CD4-positive, alpha-beta T cell (primary cell): ENCODE results near the gene TMEM127. TPM values are rescaled to one million over a fixed set of nuclear protein-coding genes. Genes with fewer than 3 reads are reported as not detected.

Source experiments
- ATAC-seq: fragments of 200-7000 bp; cut with Tn5 transposase; one replicate; pipeline ENCODE4 v1.10.0; 2022; ENCODE audit warnings: mild to moderate bottlenecking; ENCODE audit not compliant: poor library complexity
- CTCF ChIA-PET: fragments of 350-600 bp; sonication (Branson Sonifier 250); formaldehyde crosslinking; loops from one replicate; lab custom pipeline; 2021; ENCODE audit warnings: antibody characterized with exemption, inconsistent platforms; lab: Charles Lee
- POLR2A ChIA-PET: fragments of 350-600 bp; sonication (Branson Sonifier 250); formaldehyde crosslinking; loops from one replicate; lab custom pipeline; 2021; ENCODE audit warnings: antibody characterized with exemption, inconsistent platforms; lab: Charles Lee
- DNase-seq, 14 experiments: peaks; one replicate each; pipeline ENCODE4 v3.0.0-alpha.2; 2013 to 2020; ENCODE audit warnings: mixed read lengths in 2 of 14
- H3K27ac ChIP-seq, 2 donors: one replicate each; pipeline versions ENCODE4 v1.5.1 to v1.7.0; 2013; ENCODE audit warnings: low read length in 2 of 2, low read depth in 1 of 2, mild to moderate bottlenecking in 1 of 2
- H3K27me3 ChIP-seq, 2 experiments: 1 replicate in 1 of 2; 2 replicates in 1 of 2; pipeline versions ENCODE4 v1.6.1 to v1.7.0; 2013; ENCODE audit warnings: low read length in 2 of 2, control low read depth in 1 of 2, mild to moderate bottlenecking in 1 of 2, moderate library complexity in 1 of 2; ENCODE audit not compliant: insufficient read depth in 2 of 2, control insufficient read depth in 1 of 2
- H3K36me3 ChIP-seq: one replicate; pipeline ENCODE4 v1.6.1; 2013; ENCODE audit warnings: low read length, control low read depth; ENCODE audit not compliant: insufficient read depth
- H3K4me1 ChIP-seq: one replicate; pipeline ENCODE4 v1.6.1; 2013; ENCODE audit warnings: low read length, control low read depth; ENCODE audit not compliant: insufficient read depth
- H3K4me3 ChIP-seq: one replicate; pipeline ENCODE4 v1.5.1; 2013; ENCODE audit warnings: mild to moderate bottlenecking, low read length, moderate library complexity
- H3K9me3 ChIP-seq, 2 experiments: 1 replicate in 1 of 2; 2 replicates in 1 of 2; pipeline versions ENCODE4 v1.6.1 to v1.7.0; 2013; ENCODE audit warnings: low read length in 2 of 2, mild to moderate bottlenecking in 2 of 2, control low read depth in 1 of 2, moderate library complexity in 1 of 2; ENCODE audit not compliant: control insufficient read depth in 1 of 2, insufficient read depth in 1 of 2
- H3K27ac Mint-ChIP-seq: one replicate; pipeline ENCODE4 v1.8.0; 2020; ENCODE audit warnings: mixed read lengths
- H3K27me3 Mint-ChIP-seq: one replicate; pipeline ENCODE4 v1.8.0; 2021; ENCODE audit warnings: mixed read lengths
- H3K36me3 Mint-ChIP-seq: one replicate; pipeline ENCODE4 v1.8.0; 2021; ENCODE audit warnings: low read depth, mixed read lengths
- H3K4me1 Mint-ChIP-seq: one replicate; pipeline ENCODE4 v1.8.0; 2021; ENCODE audit warnings: low read depth, mixed read lengths
- H3K4me3 Mint-ChIP-seq: one replicate; pipeline ENCODE4 v1.8.0; 2020; ENCODE audit warnings: mild to moderate bottlenecking, mixed read lengths
- H3K9me3 Mint-ChIP-seq: one replicate; pipeline ENCODE4 v1.8.0; 2020; ENCODE audit warnings: mixed read lengths
- CTCF ChIP-seq: fragments of 200-600 bp; IDR thresholded peaks from one replicate; pipeline ENCODE4 v1.8.0; 2022; ENCODE audit warnings: antibody characterized with exemption, mild to moderate bottlenecking
- intact Hi-C, 2 experiments: fragments of 100-400 bp; cut with DNase I in 1 of 2; cut with micrococcal nuclease in 1 of 2; formaldehyde crosslinking; loops; one replicate each; pipeline versions ENCODE4 v1.15.1 to v1.9.0; 2023 to 2025; cut with DNase I, micrococcal nuclease
- total RNA-seq, 174 experiments: library from RNA in 2 of 174; stranded (reverse) in 2 of 174; gene quantifications; one replicate each; pipeline ENCODE4 v1.2.3 and lab custom pipeline; 2021 to 2026

The TMEM127 gene
- total RNA-seq, 2 experiments from 2014 or later = 34.2 to 36.0 TPM

DNA sequence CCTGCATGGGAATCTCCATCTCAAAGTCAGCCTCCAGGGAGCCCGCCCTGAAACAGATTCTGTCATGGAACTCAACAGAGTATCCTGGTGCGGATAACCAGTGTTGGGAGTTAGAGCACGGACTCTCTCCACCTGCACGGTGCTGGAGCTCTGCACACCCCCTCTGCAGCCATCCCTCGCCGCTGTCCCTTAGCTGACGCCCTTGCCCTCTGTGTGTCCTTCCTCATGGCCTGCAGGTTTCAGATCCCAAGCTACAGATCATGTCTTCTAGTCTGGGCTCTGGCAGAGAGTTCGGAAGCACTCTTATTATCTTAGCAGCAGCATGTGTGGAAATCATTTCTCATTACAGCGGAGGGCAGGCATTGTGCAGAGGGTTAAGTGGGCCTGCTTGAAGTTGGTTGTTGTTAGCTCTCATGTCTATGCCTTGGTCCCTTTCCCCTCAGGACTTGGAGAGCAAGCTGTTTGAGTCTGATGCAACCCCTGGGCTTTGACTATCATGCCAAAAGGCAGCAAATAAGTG, 26.0 kb downstream of the TMEM127 start:
- CTCF ChIA-PET = no interaction called here
- Histone ChIP-seq H3K4me1 (peaks cover 29% of the 10 kb centered on the region), H3K4me3 (no peak overlapping the region), H3K36me3 (peaks cover 3% of the 10 kb centered on the region), H3K27me3 (no peaks in the 10 kb centered on the region), H3K27ac (no peak overlapping the region), H3K9me3 (no peaks in the 10 kb centered on the region)
- POLR2A ChIA-PET = interaction anchor here (1.2 kb wide), 1 partner anchor 37 kb away, joined by 3 read pairs; no protein-coding TSS in a partner anchor
- H3K4me3 Mint-ChIP-seq = no peak overlapping the region
- no peaks in the 10 kb centered on the region for H3K27me3 Mint-ChIP-seq
- H3K27ac Mint-ChIP-seq = no peak overlapping the region
- ATAC-seq (no peak), DNase-seq (no peak)
- no peaks in the 10 kb centered on the region for H3K9me3 Mint-ChIP-seq
- peaks cover 29% of the 10 kb centered on the region for H3K4me1 Mint-ChIP-seq
- no peaks in the 10 kb centered on the region for H3K36me3 Mint-ChIP-seq
- no peak for TF ChIP-seq CTCF
- intact Hi-C loops = no loop called here

- intact Hi-C loops = no loop called here
- ATAC-seq = no peak
- Histone ChIP-seq H3K4me3 (no peak overlapping the region), H3K4me1 (peaks cover 29% of the 10 kb centered on the region), H3K9me3 (no peaks in the 10 kb centered on the region), H3K27ac (no peak overlapping the region), H3K36me3 (peaks cover 3% of the 10 kb centered on the region), H3K27me3 (no peaks in the 10 kb centered on the region)
- Mint-ChIP-seq H3K27ac (no peak overlapping the region), H3K27me3 (no peaks in the 10 kb centered on the region), H3K4me3 (no peak overlapping the region), H3K9me3 (no peaks in the 10 kb centered on the region), H3K4me1 (peaks cover 26% of the 10 kb centered on the region), H3K36me3 (no peaks in the 10 kb centered on the region)
- DNase-seq = no peak
- TF ChIP-seq CTCF = no peak
- ChIA-PET POLR2A (no interaction called here), CTCF (no interaction called here)
Measured at GRCh38 chr2:96239091-96239490, 26.7 kb downstream of the TMEM127 start.

DNA sequence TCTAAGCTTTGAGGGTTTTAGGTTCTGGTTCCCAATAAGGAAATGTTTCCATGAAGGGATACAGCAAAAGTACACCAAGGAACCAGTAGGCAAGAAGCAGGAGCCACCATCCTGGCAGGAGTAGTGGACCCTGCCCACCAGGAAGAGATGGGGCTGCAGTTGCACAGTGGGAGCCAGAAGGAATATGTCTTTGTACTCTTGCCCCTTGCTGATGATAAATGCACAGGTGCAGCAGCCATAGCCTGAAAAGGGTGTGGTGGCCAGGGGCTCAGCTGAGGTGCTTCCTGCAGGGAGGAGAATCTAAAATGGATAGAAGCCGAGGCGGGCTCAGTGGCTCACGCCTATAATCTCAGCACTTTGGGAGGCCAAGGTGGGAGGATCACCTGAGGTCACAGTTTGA, 27.5 kb downstream of the TMEM127 start:
- Histone ChIP-seq H3K36me3 (peaks cover 3% of the 10 kb centered on the region), H3K27me3 (no peaks in the 10 kb centered on the region), H3K4me1 (peaks cover 27% of the 10 kb centered on the region), H3K4me3 (no peak overlapping the region), H3K9me3 (no peaks in the 10 kb centered on the region), H3K27ac (no peak overlapping the region)
- H3K27ac Mint-ChIP-seq = no peak overlapping the region
- DNase-seq = no peak
- intact Hi-C loops = no loop called here
- CTCF ChIA-PET = no interaction called here
- POLR2A ChIA-PET = interaction anchor here (1.3 kb wide), 1 partner anchor 30 kb away, joined by 5 read pairs; the partner anchor contains the start of gene STARD7
- peaks cover 26% of the 10 kb centered on the region for H3K4me1 Mint-ChIP-seq
- no peaks in the 10 kb centered on the region for H3K36me3 Mint-ChIP-seq
- H3K27me3 Mint-ChIP-seq = no peaks in the 10 kb centered on the region
- H3K4me3 Mint-ChIP-seq = no peak overlapping the region
- no peak for ATAC-seq
- no peaks in the 10 kb centered on the region for H3K9me3 Mint-ChIP-seq
- no peak for TF ChIP-seq CTCF
